GM21423 (cell line): ENCODE results near the gene TTC21A.

Experiments
- ATAC-seq: cut with Tn5 transposase; IDR thresholded peaks from one replicate; pipeline ENCODE4 v1.9.1; 2021; ENCODE audit warnings: mild to moderate bottlenecking, moderate library complexity; ENCODE audit not compliant: unreplicated experiment

The TTC21A gene

DNA sequence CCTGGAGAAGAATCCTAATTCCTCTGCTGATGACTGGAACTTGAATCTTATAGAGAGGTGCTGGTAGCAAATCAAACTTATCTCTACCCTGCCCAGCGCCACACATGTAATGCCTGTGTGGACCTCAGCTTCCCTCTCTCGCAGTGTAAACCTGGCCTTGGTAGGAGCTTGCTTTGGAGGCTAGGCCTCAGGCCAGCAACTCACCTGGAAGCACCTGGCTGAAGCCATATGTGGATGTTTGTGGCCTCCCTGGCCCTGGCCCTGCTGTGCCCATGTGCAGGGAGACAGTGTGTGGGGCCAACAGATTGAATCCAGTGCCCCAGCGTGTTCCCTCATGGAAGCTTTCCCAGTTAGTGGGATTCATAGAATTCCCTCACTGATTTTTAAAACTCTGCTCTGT, 8.4 kb downstream of the TTC21A start:
- no peak for ATAC-seq

DNA sequence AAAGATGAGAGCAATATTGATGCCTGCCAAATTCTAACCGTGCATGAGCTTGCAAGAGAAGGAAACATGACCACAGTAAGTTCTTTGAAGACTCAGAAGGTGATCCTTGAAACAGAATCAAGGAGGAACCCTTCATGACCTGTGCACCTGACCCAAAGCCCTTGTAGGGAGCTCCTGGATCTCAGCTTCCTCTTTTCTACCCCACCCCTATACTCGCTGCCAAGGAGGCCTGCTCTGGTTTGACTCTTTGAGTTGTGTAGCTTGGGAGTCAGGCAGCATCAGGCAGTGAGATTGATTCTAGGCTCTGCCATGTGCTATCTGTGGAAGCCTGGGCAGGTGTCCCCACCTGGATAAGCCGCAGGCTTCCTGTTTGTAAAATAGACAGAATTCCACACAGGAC, 10.6 kb downstream of the TTC21A start:
- no peak for ATAC-seq

DNA sequence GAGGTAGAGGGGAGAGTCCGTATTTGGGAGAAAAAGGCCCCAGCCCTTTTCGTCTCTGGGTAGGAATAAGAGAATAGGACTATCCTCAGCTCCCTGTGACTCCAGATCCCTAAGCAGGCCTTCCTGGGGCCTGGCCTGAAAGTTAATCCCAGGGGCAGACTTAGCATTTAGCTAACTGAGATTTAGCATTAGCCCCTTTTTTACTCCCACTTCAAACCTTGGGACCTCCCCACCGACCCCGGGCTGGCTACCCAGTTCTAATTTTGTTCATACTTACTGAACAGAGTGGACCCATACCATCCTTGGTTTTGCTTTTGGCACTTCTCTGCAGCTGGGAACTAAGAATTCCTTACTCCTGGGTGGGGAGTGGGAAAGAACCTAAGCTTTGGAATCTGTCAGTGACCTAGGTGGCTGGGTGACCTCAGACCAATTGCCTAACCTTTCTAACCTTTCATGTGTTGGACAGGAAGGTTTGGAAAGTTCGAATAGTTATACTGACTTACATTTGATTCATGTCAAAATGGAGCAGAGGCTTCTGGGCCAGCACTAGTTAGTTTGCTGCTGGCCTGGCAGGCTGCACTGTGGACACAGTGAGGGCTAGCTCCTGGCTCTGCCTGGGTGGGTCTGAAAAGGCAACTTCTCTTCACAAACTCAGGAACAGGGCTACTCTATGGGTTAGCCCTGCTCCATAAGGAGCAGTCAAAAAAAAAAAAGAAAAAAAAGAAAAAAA, 11.6 kb downstream of the TTC21A start:
- no peak for ATAC-seq

DNA sequence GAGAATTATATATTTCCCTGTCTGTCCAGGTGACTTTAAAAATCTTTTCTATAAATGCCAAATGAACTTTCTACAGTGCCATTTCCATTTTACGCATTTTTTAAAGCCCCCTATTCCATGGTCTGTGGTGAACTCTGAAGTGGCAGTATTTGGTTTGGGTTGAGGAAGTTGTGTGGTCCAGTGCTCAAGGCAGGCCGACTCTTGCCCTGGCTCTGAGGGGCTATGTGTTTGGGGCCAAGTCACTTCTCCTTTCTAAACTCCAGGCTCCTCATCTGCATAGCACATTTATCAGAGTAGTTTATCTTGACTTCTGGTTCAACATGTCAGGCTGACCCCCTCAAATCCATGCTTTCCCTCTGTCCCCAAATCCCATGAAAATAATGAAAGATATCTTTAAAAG, 14.1 kb downstream of the TTC21A start:
- ATAC-seq: no peak

DNA sequence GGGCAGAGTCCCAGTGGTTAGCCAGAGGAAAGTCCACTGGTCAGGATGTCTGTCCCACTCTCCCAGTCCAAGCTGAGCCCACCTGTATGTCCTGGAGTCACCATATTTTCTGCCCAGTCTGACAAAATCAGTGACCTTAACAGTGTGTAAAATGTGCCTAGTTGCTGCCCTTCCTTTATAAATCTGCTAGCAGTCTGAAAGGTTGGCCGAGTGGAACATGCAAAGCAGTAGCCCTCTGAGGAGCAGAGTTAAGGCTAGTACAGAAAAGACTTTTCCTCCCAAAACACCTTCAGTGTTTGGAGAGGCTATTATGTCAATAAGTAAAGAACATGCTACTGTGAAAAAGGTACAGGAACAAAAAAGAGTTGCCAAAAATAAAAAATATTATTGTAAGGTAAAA, 15.3 kb downstream of the TTC21A start:
- peak; percentile 79 for ATAC-seq

DNA sequence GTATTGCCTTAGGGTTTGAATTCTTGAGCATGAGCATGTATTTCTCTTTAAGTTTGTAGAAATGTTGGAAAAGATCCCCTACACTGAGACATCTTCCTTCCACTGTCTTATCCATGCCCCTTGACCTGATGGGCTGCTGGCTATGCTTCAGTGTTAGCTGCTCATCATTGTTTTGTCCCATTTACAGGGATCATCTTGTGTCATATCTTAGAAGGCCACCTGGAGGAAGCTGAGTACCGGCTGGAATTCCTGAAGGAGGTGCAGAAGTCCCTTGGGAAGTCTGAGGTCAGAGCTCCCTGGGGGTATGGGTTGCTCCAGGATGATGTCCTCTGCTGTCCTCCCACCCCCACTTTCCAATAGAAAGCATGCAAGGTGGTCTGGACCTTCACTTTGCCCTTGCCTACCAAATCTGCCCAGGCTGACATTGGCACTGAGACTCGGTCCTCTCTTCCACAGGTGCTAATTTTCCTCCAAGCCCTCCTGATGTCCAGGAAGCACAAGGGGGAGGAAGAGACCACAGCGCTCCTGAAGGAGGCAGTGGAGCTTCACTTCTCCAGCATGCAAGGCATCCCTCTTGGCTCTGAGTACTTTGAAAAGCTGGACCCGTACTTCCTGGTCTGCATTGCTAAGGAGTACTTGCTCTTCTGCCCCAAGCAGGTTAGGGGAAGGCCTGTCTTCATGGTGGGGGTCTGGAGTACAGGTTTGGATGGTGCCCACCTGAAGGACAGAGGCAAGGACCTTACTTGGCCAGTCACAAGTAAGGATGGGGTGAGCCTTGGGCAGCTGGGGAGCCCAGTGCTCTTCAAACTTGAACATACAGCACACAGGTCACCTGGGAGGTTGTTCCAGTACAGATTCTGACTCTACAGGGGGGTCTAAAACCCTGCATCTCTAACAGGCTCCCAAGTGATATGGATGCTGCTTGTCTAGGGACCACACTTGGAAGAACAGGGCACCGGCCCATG, 17.7 kb downstream of the TTC21A start:
- ATAC-seq: no peak

DNA sequence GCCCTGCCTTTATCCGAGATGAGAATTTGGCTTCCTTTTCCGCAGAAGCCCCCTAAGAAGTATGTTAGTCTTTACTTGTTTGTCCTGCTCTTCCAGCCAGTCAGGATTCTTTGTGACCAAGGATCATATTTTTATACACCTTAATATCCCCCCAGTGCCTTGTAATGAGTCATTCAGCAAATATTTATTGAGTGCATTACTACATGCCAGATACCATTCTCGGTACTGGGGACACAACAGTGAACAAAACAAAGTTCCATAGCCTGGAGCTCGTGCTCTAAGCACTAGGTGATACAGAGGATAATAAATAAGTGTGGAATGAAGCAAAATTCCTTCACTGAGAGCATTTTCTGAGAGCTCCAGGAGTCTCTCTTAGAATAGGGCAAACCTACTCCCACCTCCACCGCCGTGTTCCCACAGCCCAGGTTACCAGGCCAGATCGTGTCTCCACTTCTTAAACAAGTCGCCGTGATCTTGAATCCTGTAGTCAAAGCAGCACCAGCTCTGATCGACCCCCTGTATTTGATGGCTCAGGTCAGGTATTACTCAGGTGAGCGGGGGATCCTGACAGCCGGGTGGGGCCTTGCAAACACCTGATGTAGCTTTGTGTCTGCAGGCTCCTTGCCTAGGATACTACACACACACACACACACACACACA, 18.5 kb downstream of the TTC21A start:
- no peak for ATAC-seq

DNA sequence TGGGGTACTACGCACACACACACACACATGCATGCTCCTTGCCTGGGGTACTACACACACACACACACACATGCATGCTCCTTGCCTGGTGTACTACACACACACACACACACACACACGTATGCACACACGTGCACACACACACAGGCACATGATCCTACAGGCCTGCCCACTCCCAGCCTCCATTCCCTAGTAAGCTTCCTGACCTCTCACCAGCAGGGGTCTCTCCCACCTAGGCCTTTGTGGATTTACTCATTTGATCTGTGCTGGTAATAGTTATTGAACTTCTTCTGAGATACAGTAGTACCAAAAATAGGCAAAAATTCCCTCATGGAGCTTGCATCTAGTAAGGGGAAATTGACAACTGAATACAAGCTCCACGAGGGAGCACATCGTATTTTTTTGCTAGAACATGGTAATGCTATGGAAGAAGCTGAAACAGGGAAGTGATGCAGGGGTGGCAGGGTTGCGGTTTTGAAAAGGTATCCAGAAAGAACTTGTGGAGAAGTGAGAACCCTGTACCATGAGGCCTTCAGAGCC, 19.1 kb downstream of the TTC21A start:
- ATAC-seq: no peak

DNA sequence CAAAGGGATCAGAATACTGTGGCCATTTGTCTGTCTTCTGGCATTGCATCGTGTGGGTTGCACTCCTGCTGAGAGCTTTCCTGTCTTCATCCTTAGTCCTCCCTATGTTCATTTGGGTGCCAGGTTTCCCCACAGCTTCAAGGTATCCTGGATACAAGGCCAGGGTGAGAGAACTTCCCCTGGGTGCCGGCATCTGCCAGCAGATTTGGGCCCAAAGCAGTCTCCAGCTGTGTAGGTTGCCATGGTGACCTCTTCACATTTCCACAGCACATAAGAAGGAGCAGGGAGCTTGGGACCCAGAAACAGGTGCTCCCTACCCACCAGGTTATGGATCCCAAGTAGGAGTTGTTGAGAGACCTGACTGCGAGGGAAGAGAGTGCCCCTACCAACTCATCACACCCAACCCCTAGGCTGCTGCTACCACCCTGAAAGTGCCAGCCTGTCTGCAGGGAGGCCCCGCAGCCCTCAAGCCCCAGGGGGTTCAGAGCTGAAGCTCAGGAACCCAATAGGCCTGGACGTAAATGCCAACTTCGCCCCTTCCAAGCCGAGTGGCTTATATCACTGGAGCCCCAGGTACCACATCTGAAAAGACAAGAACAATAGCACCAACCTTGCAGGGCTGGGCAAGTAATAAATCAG, 19.9 kb downstream of the TTC21A start:
- ATAC-seq: no peak

DNA sequence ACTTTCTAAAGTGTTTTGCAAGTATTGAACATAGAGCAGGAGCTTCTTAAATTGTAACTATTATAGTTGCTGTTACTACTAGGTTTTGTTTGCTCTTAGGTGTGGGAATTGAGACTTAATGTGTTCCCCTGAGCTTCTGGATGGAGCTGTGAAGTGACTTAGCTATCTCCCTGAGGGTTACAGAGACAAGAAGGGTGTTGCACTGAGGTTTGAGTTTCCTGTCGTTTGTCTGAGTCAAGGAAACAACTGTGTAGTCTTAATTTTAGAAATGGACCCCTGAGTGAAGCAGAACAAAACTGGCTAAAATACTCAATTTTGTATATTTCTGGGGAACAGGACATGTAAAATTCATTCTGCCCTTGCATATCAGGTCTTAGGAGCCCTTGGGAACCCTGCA, 20.4 kb downstream of the TTC21A start:
- ATAC-seq: no peak

DNA sequence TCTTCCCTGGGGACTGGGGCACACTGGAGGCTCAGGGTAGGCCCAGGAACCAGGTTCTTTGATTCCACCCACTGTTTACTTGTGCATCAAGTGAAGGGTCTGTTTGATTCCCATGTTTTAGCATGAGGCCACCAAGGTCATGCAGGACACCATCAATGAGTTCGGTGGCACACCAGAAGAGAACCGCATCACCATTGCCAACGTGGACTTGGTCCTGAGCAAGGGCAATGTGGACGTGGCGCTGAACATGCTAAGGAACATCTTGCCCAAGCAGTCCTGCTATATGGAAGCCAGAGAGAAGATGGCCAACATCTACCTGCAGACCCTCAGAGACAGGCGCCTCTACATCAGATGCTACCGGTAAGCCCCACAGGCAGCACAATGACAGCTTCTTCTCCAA, 21.5 kb downstream of the TTC21A start:
- ATAC-seq: no peak

DNA sequence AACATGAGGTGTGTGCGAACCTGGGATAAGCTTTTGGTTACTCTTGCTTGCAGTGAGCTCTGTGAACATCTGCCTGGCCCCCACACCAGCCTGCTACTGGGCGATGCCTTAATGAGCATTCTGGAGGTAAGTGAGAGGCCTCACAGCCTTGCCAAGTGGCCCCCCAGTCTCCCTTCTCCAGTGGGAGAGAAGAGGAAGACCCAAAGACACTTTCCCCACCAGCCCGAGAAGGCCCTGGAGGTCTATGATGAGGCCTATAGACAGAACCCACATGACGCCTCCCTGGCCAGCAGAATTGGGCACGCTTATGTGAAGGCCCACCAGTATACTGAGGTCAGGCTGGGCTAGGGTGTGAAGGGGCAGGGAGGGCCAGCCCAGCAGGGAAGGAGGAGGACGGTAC, 22.5 kb downstream of the TTC21A start:
- ATAC-seq: no peak

DNA sequence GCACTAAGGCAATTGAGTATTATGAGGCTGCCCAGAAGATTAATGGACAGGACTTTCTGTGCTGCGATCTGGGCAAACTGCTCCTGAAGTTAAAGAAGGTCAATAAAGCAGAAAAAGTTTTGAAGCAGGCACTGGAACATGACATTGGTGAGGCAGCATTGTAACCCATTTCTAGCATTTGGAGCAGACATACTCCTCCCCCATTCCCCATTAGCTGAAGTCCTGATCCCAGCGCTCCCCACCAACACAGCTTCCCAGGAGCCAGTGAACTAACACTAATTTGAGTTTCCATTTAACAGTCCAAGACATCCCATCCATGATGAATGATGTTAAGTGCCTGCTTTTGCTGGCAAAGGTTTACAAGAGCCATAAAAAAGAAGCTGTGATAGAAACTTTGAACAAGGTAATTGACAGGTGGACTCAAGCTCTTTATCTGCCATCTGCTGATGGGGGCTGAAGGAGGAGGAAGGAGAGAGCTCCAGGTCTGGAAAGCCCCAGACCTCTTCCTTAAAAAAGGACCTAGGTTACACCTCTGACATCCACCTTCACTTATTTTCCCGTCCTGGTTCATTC, 23.3 kb downstream of the TTC21A start:
- ATAC-seq: no peak

DNA sequence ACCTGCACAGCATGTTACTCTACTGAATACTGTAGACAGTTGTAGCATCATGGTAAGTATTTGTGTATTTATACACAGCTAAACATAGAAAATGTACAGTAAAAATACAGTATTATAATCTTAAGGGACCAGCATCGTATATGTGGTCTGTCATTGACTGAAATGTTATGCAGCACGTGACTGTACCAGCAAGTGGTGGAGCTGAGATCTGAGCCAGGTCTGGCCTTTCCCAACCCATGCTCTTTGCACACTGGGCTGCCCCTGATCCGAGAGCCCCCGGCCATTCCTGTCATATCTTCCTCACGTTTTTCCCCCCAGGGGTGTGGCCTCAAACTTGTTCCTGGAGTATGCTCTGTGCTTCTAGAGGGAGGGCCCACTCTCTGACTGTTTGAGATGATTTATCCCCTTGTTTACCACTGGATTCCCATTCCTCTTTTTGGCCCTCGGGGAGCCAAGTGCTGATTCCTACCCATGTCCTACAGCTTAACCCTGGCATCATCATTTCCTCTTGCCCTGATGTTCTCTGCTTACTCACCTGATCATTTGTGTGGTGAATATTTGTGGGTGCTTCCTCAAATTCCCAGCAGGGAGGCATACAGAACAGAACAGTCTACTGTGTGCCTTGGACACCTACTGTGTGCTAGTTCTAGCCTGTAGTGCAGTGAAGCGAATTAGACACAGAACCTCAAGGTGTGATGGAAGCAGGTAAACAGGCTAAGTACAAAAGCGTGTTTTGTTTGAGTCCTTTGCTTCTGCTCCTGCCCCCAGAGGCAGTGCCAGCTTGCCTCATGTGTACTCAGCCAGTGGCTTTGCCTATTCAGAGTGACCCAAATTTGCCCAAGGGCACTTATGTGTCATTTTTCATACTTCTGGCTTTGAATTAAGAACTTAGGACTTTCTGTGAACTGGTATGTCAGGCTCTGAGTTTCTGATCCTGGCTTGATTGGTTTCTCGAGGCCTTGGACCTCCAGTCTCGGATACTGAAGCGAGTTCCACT, 24.9 kb downstream of the TTC21A start:
- ATAC-seq: no peak

DNA sequence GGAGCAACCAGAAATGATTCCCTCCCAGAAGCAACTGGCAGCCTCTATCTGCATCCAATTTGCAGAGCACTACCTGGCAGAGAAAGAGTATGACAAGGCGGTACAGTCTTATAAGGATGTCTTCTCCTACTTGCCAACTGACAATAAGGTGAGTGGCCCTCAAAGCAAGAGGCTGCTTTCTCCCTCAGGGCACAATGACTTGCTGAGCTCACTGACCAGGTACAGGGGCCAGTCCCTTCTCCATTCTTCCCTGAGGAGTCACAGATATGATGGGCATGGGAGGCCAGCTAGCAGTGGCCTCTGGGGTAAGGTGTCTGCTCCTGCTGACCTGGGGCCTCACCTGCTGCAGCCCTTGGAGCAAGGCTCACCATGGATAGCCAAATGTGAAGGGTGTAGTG, 25.6 kb downstream of the TTC21A start:
- no peak for ATAC-seq

DNA sequence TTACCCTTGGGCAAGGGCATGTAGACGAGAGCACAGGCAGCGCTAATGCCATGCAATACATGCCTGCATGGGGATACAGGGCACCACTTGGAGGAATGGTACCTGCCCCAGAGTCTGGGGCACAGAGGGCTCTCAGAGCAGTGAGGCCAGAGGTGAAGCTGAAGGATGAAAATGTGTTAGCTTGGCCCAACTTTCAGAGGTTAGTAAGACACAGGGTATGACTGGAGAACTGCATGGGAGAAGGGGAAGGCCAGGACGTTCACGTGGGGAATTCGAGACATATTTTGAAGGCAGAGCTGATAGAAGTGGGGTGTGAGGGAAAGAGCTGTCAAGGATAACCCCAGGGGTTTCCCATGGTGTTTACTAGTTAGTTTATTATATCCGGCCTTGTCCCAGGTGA, 26.3 kb downstream of the TTC21A start:
- no peak for ATAC-seq

DNA sequence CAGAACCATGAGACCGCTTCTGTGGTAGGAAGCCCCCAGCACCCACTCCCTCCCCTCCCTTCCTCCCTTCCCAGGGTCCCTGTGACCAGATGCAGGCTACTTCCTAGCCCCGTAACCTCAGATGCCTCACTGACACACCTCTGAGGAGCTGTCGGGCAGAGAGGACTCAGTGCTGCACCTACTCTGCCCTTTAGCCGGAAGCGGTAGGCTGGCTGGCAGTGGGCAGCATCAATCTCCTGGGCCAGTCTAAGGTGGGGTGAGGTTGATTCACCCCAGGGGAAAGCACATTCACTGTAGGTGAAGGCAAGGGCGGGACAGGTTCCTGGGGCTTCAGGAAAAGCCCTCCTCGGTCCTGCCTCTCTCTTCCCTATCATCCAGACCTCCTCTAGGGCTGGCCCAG, 26.8 kb downstream of the TTC21A start:
- ATAC-seq: no peak

DNA sequence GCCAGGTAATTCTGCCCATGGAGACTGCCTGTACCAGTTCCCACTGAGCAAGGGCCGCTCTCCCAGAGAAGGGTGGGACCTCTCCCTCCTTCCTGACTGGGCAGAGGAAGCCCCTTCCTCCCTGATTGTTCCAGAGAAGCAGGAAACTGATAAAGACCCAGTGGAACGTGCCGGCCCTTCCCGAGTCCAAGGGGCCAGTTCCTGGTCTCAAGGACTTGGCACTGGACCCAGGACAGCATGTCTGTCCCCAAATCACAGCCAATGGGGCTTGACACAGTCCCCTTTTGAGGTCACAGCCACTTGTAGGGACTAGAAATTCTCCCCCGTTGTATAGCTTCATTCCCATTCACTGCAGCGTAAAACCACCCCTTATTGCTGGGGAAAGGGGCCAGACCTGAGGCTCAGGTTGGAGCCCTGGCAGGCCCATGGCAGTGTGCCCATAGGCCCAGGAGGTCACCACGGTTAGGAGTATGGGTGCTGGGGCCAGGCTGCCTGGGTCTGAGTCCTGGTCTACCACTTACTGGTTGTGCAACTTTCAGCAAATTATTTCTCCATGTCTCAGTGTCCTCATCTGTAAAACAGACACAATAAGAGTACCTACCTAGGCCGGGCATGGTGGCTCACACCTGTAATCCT, 27.8 kb downstream of the TTC21A start:
- ATAC-seq: no peak
